Measurements from ENCODE around the gene ADGRE2. TPM values are rescaled to one million over a fixed set of nuclear protein-coding genes. Genes with fewer than 3 reads are reported as not detected.

ADGRE2 gene
- total RNA-seq, 2 donors from 2014 or later: 4.0 to 4.3 TPM

GRCh38 chr19:14689598-14690503 is 88.5 kb downstream of the ADGRE2 start, which contains the start of gene ZNF333:
Gene ZNF333, plus strand, starts transcription at chr19:14690048. Its CDS starts 3,444 bp downstream, at chr19:14693492.
- peak; percentile 98 for DNase-seq (ENCODE audit: low spot score)
- intact Hi-C loops (cut with DNase I): loop anchor here in 1 of 2 donors (5.0 kb wide), 1 partner anchor 123 kb away; no protein-coding TSS in a partner anchor

- intact Hi-C loops (cut with DNase I): loop anchor here in 1 of 2 donors (5.0 kb wide), 1 partner anchor 119 kb away; no protein-coding TSS in a partner anchor
These were observed 91.9 kb downstream of the ADGRE2 start for GRCh38 chr19:14686411-14686810.

DNA sequence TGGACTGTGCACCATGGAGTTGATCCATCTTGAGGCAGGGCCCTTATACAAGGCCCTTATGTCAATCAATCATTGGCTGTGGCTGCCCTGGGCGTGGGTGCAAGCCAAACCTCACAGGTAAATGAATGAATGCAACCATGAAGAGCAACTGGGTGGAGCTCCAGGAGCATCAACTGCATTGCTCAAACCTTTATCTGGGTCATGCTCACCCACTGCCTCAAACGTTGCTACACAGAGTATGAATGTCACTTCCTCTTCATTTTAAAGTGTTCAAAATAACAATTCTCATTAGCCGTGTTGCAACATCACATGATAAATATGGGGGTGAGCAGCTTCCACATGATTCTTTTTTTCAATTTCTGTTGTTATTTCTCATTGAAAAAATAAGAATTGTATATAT is 94.9 kb downstream of the ADGRE2 start:
- no peak for DNase-seq (ENCODE audit: low spot score)
- intact Hi-C loops (cut with DNase I): no loop called here

More at GRCh38 chr19:14686411-14686810, 91.9 kb downstream of the ADGRE2 start:
- DNase-seq (ENCODE audit: low spot score): no peak

Other genes starting within 250 kb of the ADGRE2 start
- gene TECR, start 249.0 kb downstream of the ADGRE2 start, total RNA-seq: 10 to 100 TPM; 36.8 to 56.6 TPM
- gene NDUFB7, start 206.5 kb downstream of the ADGRE2 start, total RNA-seq: 100 to 1,000 TPM; 157 to 177 TPM
- under 1 TPM in 1 of 2 donors, not detected in 1; 0.42 TPM for gene CLEC17A, start 195.5 kb downstream of the ADGRE2 start, total RNA-seq
- gene ADGRE3, start 103.7 kb downstream of the ADGRE2 start, total RNA-seq: under 1 TPM in 1 of 2 donors, not detected in 1; 0.23 TPM
- 10 to 100 TPM; 17.5 to 20.3 TPM for gene ZNF333, start 88.5 kb downstream of the ADGRE2 start, total RNA-seq
- gene OR7A5, start 56.6 kb upstream of the ADGRE2 start, total RNA-seq: not detected
- gene OR7C1, start 56.6 kb upstream of the ADGRE2 start, total RNA-seq: not detected
- gene OR7A10, start 70.4 kb upstream of the ADGRE2 start, total RNA-seq: not detected
- not detected for gene OR7A17, start 107.6 kb upstream of the ADGRE2 start, total RNA-seq
- gene OR7C2, start 162.9 kb upstream of the ADGRE2 start, total RNA-seq: not detected
- gene SLC1A6, start 201.3 kb upstream of the ADGRE2 start, total RNA-seq: not detected